ENCODE data around the gene NT5C2.

Gene NT5C2

DNA sequence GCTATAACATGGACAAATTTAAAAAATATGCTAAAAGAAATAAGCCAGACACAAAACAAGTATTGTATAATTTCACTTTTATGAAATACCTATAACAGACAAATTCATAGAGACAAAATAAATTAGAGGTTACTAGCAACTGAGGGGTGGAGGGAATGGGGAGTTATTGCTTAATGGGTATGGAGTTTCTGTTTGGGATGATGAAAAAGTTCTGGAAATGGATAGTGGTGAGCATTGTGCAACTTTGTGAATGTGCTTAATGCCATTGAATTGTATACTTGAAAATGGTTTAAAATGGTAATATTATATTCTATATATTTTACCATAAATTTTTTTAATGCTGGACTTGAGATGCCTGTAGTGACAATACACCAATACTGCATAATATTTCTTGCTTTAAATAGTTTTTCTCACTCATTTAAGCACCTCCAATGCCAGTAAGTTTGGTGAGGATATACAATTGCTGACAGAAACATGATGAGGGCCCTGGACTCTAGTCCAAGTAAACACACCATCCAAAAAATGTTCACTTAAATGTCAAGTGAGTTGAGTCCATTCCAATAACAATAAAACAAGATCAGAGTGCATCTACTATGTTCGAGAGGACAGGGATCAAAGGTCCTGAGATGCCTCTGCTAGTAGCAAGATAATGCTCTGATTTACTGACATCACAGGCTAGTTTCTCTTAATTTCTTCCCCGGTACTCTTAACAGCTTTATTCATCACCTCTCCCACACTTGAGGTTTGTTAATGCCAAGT, 71.9 kb downstream of the NT5C2 start:
- no peak for DNase-seq

DNA sequence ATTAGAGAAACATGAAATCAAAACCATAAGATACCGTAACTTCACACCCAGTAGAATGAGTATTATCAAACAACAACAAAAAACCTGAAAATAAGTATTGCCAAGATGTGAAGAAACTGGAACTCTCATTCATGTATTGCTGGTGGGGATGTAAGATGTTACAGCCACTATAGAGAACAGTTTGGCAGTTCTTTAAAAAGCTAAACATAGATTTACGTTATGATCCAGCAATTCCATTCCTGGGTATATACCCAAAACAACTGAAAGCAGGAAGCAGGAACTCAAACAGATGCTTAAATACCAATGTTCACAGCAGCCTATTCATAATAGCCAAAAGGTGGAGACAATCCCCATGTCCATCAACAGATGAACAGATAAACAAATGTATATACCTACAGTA, 72.5 kb downstream of the NT5C2 start:
- no peak for DNase-seq

DNA sequence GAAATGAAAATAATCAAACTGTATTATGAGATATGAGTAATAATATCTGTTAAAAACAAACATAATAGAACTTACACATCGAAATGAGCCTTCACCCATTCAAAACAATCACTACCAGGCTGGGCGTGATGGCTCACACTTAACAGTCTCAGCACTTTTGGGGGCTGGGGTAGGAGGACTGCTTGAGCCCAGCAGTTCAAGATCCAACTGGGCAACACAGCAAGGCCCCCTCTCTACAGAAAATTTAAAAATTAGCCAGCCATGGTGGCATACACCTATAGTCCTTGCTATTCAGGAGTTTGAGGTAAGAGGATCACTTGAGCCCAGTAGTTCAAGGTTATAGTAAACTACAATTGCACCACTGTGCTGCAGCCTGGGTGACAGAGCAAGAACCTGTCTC, 75.8 kb downstream of the NT5C2 start:
- DNase-seq = no peak

DNA sequence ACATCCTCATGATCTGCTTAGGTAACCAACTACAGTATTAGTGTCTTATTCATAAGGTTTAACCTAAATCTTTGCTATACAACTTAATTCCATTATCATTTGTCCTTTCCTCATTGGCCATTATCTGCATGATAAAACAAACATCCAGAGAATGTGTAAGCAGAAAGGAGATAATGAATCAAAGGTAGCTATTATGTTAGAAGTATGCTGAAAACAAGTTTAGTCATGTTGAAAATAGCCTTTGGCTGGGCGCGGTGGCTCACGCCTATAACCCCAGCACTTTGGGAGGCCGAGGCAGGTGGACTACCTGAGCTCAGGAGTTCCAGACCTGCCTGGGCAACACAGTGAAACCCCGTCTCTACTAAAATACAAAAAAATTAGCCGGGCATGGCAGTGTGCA, 78.2 kb downstream of the NT5C2 start:
- no peak for DNase-seq

DNA sequence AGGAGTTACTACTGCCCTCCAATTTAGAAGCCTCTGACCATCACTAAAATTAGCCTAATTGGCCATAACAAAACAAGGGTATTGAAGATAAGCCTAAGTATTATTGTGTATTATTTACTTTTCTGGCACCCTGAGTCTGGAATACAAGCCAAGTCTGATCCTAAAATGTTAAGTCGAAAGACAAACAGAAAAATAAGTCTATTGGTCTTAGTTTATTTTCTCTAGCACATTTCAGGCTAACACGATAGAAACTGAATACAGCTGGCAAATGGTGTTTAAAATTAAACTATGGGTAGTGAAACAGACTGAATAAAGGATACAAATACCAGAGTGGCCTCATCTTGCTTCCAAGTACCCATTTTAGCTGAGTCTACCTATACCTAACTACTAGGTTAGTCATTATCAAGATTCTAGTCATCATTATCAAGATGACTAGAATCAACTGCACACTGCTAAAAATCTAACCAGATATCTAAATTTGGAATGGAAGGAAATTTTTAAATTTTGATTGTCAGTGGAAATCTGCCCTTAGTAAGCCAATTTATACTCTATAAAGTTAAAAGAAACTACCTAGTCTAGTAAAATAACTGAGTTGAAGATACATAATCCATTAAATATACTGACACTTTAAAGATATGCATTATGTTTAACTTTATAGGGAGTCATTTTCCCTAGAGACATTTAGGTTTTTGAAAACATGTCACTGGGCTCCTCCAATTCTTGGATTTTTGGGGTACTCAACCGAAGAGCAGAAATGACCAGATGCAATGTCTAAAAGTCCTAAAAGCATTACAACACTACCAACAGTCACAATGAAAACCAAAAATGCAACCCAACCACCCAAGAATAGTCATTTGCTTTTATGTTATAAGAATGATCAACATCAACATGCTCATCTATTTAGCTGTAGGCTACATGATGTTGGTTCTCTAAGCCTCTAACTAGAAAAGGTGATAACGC, 80.9 kb downstream of the NT5C2 start:
- no peak for DNase-seq

DNA sequence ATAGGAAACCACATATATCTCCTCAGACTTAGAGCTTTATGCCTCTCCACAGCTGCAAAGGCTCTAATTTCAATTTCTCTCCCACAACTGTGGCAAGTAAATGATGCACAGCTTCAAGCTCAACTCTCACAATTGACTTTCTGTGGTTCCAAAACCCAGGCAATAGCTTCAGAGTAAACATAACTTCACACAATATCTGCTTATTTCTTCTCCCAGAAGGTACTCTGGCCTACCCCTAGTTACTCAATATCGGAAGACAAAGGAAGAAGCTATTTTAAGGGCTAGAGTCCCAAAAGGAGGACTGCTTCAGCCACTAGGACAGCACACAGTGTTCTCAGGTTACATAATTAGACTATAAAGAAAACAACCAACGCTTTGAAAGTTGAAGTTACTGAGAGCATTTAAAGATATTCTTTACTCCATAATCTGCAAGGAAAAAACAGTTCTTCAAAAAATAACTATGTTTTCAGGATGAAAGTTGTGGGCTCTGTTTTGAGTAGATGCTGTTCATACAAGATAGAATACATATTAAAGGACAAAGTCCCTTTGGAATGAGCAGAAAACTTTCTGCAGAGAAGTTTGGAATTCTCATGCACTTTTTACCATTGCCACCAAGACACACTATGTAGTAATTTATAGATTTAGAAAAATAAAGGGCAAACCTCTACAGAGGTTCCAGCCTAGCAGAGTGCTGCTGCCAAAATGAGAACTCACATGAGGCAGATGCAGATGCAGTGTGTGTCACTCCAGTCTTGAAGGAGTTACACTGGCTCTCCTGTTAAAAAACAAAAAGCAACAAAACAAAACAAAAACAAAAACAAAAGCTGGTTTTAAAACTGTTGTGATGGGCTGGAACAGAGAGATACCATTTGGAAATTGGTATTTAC, 81.8 kb downstream of the NT5C2 start:
- DNase-seq = no peak

DNA sequence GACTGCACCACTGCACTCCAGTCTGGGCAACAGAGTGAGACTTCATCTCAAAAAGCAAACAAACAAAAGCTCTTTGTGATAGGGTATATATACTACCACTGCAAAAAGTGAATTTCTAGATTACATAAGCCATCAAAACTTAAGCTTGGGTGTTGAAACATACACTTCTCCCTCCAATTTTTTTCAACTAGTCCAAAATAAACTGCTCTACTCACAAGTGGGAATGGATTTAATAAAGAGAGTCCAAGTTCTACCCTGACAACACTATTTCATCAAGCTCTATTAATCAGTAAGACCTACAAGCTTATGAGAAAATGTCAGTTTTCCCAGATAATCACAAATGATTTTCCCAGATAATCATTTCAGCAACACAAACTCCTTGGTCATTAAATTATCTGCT, 82.7 kb downstream of the NT5C2 start:
- no peak for DNase-seq

DNA sequence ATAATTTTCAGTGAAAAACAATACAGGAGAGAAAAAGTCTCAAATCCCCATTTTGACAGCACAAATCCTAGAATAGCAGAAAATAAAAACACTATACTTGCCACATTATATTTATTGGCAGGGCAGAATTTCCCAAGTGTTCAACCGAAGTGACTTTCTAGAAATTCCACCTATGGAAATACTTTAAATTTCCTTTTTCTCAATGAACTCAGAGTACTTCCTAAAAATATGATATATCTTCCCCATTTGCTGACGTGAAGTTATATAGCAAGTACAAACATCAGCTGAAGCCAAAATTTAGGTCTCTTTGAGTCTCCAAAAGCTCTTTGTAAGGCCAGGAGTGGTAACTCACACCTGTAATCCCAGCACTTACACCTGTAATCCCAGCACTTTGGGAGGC, 83.3 kb downstream of the NT5C2 start:
- no peak for DNase-seq

DNA sequence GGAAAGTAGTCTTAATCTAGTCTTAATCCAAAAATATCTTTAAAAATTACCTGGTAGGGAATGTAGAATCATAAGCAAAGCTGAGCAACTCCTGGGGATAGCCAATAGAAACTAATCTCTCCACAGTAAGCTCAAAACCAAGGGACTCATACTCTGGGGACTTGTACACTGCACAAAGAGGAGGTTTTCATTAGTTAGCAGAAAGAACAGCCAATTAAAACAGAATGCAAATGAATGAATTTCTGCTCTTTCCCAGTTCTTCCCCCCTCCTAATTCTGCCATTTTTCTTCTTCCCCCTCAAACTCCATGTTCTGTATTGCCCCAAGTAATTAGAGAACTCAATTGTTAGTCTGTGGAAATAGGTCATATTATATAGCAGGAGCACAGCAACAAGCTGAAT, 86.5 kb downstream of the NT5C2 start:
- DNase-seq = no peak

DNA sequence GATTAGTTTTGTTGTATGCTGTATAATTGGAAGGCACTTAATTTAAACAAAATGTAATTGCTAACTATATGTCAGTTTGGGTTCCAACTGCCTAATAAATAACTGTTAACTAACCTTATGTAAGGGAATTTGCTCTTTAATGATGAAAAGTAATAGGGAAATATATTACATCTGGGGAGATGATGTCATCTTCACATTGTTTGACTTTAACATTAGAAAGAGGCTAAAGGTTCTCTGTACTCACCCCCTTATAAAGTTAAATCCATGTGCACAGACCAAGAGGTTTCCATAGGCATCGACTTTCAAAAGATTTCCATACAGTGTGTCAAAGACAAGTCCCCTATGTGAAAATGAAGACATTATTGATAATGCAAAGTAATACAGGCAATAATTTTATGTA, 87.6 kb downstream of the NT5C2 start:
- no peak for DNase-seq

DNA sequence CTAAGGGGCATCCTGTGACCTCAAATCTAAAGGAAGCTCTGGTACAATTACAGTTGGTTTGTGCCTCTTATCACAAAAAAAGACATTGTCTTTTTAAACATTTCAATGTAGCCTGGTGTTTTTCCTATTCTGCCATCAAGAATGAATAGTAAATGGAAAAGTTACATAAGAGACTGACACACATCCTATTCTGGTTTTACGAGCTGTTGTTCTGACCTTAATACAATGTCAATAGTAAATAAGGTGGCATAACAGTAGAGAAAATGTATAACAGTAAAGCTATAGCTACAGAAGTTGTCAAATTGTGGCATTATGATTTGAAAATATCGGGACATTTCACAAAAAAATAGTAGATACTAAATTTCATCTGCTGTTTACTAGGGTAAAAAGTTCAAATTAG, 88.4 kb downstream of the NT5C2 start:
- no peak for DNase-seq

DNA sequence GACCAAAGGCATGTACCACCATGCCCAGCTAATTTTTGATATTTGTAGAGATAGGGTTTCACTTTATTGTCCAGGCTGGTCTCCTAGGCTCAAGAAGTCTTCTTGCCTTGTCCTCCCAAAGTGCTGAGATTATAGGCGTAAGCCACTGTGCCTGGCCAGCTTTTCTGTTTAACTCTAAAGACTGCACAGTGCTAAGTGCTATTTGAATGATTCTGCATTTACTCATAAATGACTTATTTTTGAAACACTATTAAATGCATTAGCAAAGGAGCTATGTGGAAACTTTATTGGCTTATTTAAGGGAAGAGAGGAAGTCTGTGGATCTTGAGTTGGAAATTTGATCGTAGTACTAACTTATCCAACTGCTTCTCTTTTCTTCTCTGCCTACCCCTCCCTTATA, 89.1 kb downstream of the NT5C2 start:
- DNase-seq = no peak

DNA sequence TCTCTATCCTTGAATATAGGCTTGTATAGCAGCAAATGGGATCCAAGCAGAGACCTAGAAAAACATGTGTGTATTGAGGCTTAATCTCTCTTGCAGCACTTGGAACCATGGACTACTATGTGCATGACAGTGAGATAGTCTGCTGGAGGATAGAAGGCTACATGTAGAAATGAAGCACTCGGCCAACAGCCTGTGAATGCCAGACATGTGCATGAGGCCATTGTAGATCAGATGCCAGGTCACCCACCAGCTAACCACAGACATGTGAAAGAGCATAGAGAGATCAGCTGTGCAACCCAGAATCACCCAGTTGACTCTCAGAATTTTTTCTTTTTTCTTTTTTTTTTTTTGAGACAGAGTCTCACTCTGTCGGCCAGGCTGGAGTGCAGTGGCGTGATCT, 90.9 kb downstream of the NT5C2 start:
- no peak for DNase-seq

DNA sequence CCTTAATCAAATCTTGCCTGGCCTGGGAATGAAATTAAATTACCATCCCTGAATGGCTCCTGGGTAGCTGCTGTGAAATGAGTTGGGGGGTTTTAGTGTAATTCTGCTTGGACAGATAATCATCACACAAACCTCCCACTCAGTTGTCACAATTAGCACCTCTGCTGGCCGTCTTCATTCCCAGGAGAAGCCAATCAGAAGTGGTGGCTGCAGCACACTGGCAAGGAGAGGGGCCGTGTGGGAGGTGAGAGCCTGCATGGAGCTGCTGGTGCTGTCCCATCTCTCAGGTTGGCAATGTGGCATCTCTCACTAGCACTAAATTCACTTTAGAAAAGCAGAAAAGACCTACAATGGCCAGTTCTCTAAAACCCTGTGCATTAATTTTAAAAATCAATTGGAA, 92.5 kb downstream of the NT5C2 start:
- no peak for DNase-seq

DNA sequence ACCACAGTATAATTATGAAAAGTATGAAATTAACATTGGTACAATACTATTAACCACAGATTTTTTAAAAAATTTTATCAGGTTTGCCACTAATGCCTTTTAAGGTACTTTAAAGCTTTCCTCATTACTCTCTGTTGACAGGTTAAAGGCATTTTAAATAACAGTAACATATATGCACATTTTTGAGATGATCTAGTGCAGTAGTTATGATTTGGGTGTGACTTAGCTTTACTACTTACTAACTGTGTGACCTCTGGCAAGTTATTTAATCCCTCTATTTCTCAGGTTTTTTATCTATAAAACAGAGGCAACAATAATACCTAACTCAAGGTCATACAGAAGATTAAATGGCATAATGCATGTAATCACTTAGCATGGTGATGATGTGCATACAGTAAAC, 94.8 kb downstream of the NT5C2 start:
- no peak for DNase-seq

DNA sequence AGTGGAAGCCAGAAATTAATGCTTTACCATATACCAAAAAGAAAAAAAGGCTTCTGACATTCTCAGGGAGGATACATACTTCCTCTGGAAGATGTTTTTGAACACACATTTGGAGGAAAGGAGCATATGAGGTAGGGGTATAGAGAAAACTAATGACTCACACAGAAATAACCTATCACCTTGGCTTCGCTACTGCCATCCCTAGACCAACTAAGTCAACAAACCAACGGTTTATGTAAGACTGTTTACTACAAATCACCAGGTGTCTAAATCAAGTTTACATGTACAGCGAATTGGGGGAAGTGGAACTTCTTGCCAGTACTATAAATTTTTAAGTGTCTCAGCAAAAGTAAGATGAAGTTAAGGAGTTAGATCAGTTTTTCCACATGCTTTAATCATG, 96.9 kb downstream of the NT5C2 start:
- no peak for DNase-seq

DNA sequence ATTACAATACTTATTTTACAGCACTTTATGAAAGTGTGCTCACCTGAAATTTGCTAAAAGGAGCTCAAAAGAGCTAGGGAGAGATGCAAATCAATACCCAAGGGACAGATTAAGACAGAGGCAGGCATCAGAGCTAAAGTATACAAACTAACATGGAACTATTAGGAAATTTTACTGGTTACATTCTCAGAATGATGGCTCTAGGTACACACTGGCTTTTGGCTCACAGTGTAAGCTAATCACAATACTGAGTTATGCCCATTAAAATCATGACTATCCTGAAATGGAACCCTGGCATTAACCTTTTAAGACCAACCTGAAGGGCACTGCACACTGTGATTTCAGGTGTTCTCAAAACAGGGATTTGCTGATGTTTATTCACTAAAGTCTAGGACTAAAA, 98.1 kb downstream of the NT5C2 start:
- no peak for DNase-seq

DNA sequence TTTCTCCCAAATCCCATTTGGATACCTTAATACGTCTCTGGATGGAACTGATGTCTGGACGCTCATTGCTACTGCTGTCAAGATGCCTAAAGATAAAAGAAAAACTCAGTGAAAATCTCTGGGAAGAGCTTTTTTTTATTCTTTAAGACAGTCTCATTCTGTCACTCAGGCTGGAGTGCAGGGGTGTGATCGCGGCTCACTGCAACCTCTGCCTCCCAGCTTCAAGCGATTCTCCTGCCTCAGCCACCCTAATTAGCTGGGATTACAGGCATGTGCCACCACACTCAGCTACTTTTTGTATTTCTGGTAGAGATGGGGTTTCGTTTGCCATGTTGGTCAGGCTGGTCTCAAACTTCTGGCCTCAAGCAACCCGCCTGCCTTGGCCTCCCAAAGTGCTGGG, 102.2 kb downstream of the NT5C2 start:
- DNase-seq = no peak

DNA sequence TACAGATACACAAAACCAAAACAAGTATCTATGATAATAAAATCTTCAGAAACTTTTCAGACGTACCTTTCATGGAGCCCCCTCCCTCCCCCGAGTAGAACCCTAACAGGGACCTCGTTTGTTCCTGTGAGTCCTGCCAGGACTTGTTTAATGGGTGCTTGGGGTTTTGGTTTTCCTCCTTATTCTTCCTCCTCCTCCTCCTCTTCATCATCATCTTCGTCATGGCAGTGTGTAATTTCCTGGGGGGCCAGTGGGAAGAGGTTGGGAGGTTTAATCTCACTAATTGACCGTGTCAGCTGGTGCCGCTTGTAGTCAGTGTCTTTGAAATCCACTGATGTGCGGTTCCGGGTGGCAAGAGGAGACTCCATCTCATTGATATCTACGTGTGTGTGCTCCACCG, 103.6 kb downstream of the NT5C2 start:
- DNase-seq = no peak

DNA sequence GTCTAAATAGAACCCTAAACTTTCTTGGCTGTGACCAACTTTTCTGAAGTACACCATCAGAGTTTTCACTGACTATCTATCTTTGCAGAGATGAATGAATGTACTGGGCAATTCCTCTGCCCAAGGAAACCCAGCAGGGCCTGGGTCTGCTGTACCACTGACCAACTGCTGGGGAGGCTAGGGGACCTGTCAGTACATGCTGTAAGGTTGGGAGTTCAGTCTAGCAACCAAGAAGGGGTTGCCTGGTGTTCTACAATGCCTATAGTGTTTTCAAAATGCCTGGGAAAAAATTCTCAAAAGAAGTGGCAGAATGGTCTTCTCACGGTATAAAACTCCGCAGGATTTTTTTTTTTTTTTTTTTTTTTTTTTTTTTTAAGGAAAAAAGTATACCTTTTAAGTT, 106.3 kb downstream of the NT5C2 start:
- no peak for DNase-seq

DNA sequence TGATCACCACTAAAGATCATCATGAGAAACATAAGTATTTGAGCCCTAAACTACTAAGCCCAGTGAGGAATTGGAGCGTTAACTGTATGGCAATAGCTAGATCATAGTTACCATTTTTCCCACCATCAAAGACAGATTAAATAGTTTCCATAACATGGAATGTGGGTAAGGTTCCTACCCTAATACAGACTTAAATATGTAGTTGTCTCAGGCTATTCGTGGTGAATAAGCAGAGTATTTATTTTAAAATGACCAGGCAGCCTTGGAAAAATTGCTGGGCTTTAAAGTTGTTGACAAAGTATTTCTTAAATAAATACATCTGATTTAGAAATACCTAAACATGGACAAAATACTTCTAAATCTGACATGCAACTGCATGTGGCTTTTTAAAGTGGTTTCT, 106.8 kb downstream of the NT5C2 start:
- no peak for DNase-seq

DNA sequence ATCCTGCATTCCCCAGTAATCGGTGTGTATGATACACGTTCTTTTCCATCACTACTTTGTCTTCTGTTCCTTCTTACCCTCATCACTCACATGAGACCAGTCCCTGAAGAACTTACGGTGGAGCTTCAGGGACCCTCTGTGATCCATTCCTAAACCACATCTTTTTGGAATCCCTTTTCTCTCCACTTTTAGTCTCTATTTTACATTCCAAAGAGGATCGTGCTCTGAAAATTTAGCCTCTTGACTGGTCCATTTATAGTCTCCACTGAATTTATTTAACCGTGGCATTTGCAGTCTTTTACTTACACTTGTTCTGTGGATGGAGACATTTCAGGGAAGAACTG, 109.1 kb downstream of the NT5C2 start:
- DNase-seq = no peak

DNA sequence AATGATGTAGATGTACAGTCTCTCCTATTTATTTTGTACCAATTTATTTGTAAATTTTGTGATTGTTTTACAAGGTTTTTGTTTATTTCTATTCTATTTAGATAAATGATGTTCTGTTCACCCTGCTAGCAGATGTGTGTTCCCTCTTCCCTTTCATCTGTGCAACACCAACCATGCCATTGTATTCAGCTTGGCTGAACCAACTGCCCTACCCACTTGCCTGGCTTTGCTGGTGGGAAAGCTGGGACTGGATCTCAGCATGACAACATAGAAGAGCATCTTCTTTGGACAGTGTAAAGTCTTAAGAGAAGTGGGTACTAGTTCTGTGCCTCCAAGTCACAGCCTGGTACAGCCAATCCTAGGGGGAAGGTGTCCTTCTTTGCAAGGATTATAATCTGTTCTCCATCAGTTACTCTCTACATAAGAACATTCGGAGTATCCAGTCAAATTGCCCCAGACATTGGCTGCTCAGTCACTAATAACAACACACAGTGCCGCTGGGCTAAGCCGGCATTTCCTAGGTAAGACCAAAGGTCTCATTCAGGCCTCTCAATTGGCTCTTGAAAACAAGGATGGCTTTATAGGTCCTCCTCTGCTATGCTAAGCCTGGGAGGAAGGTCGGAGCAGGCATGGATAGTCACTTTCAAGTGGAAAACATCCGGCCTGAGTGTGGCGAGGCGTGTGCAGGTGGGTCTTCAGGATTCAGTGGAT, 109.7 kb downstream of the NT5C2 start:
- no peak for DNase-seq
